ENCODE measurements around the gene RFNG.

DNA sequence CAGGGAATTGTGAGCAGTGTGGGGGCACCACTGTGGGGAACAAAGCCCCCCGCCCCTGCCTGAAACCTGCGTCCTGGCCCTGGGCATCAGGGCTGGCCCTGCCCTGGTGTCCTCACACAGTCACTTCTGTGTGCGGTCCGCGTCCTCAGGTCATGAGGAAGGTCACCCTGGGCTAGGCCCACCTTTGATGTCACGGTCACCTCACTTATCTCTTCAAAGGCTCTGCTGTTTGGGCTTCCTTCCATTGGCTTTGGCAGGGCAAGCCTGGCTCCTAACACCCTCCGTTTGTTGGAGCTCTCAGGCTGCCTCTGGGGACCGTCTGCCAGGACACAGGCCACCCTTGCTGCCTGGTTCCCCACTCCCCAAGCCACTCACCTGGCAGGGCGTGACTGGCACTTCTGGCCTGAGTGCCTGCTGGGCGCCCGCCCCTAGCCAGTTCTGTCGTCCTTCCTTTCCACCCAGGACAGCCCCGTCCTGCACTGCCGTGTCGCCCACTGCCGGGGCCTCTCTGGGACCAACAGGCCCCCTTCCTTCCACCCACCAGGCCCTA lies 37.8 kb downstream of the RFNG start:
- TF ChIP-seq, protein P1, sequence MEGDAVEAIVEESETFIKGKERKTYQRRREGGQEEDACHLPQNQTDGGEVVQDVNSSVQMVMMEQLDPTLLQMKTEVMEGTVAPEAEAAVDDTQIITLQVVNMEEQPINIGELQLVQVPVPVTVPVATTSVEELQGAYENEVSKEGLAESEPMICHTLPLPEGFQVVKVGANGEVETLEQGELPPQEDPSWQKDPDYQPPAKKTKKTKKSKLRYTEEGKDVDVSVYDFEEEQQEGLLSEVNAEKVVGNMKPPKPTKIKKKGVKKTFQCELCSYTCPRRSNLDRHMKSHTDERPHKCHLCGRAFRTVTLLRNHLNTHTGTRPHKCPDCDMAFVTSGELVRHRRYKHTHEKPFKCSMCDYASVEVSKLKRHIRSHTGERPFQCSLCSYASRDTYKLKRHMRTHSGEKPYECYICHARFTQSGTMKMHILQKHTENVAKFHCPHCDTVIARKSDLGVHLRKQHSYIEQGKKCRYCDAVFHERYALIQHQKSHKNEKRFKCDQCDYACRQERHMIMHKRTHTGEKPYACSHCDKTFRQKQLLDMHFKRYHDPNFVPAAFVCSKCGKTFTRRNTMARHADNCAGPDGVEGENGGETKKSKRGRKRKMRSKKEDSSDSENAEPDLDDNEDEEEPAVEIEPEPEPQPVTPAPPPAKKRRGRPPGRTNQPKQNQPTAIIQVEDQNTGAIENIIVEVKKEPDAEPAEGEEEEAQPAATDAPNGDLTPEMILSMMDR (optimal IDR thresholded peaks at IDR 0.05 in 1 of 3, IDR thresholded peaks at IDR 0.05 in 1 of 3, conservative IDR thresholded peaks at IDR 0.05 in 1 of 3; ENCODE audit: extremely low read depth in 1 of 3, insufficient read depth in 2 of 3, low read length in 3 of 3) = no peak
- TF ChIP-seq EZH2 (IDR thresholded peaks at IDR 0.05; ENCODE audit: low read length) = no peak

All from keratinocyte (primary cell).